BLaER1 (cell line): ENCODE results near the gene CSNK2A1.

Source experiments
- H3K27ac ChIP-seq: shearing (Covaris generic); formaldehyde crosslinking; 2 replicates; pipeline ENCODE4 v1.8.1; 2022
- H3K27me3 ChIP-seq: shearing (Covaris generic); formaldehyde crosslinking; 2 replicates; pipeline ENCODE4 v1.8.1; 2022
- H3K36me3 ChIP-seq: shearing (Covaris generic); formaldehyde crosslinking; 2 replicates; pipeline ENCODE4 v1.8.1; 2022
- H3K4me1 ChIP-seq: shearing (Covaris generic); formaldehyde crosslinking; 2 replicates; pipeline ENCODE4 v1.8.1; 2022
- H3K4me2 ChIP-seq: shearing (Covaris generic); formaldehyde crosslinking; 2 replicates; pipeline ENCODE4 v1.8.1; 2022
- H3K4me3 ChIP-seq: shearing (Covaris generic); formaldehyde crosslinking; 2 replicates; pipeline ENCODE4 v1.8.1; 2022
- H3K9ac ChIP-seq: shearing (Covaris generic); formaldehyde crosslinking; 2 replicates; pipeline ENCODE4 v1.8.1; 2022
- H3K9me3 ChIP-seq: shearing (Covaris generic); formaldehyde crosslinking; 2 replicates; pipeline ENCODE4 v1.8.1; 2022
- H4K20me1 ChIP-seq: shearing (Covaris generic); formaldehyde crosslinking; 2 replicates; pipeline ENCODE4 v1.8.1; 2022
- Cebpa-rat ChIP-seq: shearing (Covaris generic); IDR thresholded peaks from 2 replicates; pipeline ENCODE4 v1.8.1; 2022

The CSNK2A1 gene

GRCh38 chr20:564192-564591, 20.6 kb upstream of the CSNK2A1 start:
- no peak overlapping the region for H3K27ac ChIP-seq
- no peaks in the 10 kb centered on the region for H3K9me3 ChIP-seq
- no peak overlapping the region for H3K9ac ChIP-seq
- no peaks in the 10 kb centered on the region for H3K36me3 ChIP-seq
- no peak overlapping the region for H3K4me3 ChIP-seq
- H3K4me2 ChIP-seq: no peak overlapping the region
- TF ChIP-seq Cebpa-rat: no peak
- peaks cover 19% of the 10 kb centered on the region for H3K4me1 ChIP-seq
- no peaks in the 10 kb centered on the region for H4K20me1 ChIP-seq
- no peaks in the 10 kb centered on the region for H3K27me3 ChIP-seq

DNA sequence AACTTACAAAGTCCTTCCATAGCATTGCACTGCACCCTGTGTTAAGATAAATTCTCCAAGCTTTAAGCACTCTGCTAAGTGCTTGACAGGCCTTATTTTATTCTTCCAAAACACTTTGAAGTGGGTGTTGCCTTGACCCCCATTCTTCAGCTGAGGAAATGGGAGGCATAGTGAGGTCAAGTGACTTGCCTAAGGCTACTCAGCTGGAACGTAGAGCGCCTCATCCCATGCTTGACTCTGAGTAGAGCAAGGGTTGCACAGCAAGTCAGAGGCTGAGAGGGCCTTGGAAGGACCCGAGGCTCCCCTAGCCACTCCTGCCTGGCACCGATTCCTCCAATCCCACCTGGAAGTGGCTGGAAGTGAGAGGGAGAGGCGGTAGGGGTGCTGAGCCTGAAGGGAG, 19.6 kb upstream of the CSNK2A1 start:
- Histone ChIP-seq H3K4me3 (no peak overlapping the region), H3K4me2 (no peak overlapping the region), H3K36me3 (no peaks in the 10 kb centered on the region), H4K20me1 (no peaks in the 10 kb centered on the region), H3K27me3 (no peaks in the 10 kb centered on the region), H3K9me3 (no peaks in the 10 kb centered on the region), H3K4me1 (peaks cover 13% of the 10 kb centered on the region), H3K27ac (no peak overlapping the region), H3K9ac (no peak overlapping the region)
- no peak for TF ChIP-seq Cebpa-rat

DNA sequence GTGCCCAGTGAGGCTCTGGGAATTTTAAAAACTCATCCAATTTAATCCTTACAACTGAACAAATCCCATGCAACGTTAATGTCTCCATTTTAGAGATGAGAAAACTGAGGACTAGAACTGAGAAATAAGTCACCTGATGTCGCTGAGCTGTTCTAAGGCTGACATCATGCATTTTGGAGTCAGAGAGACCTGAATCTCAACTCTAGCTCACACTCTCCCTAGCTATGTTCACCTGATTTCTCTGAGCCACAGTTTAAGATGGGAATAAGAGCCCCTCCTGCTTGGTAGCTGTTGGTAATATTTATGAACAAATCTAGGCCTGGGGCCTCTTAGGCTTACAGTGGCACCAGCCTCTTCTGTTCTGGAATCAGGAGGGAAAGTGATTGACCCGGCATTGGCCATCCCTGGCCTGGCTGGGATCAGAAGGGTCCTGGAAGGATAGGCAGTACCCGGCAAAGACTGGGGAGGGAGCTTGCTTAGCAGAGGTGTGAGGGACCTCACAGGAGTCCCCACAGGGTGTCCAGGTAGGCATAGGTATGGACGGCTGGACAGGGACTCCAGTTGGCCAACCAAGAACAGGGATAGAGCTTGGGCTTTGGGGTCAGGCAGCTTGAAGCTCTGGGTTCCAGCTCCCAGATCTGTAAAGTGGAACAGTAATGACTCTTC, 18.8 kb upstream of the CSNK2A1 start:
- H3K9ac ChIP-seq: no peak overlapping the region
- H3K27me3 ChIP-seq: no peaks in the 10 kb centered on the region
- no peak for TF ChIP-seq Cebpa-rat
- H4K20me1 ChIP-seq: no peaks in the 10 kb centered on the region
- no peaks in the 10 kb centered on the region for H3K9me3 ChIP-seq
- H3K4me3 ChIP-seq: no peak overlapping the region
- no peak overlapping the region for H3K4me2 ChIP-seq
- H3K36me3 ChIP-seq: no peaks in the 10 kb centered on the region
- peaks cover 5% of the 10 kb centered on the region for H3K4me1 ChIP-seq
- H3K27ac ChIP-seq: no peak overlapping the region

GRCh38 chr20:561437-562231, 18.0 kb upstream of the CSNK2A1 start:
- TF ChIP-seq Cebpa-rat: no peak
- Histone ChIP-seq H3K4me3 (no peak overlapping the region), H3K4me1 (peaks cover 5% of the 10 kb centered on the region; the same call in 1 of the 2 replicates), H3K9me3 (no peaks in the 10 kb centered on the region), H3K36me3 (no peaks in the 10 kb centered on the region), H4K20me1 (no peaks in the 10 kb centered on the region), H3K27me3 (no peaks in the 10 kb centered on the region), H3K27ac (no peak overlapping the region), H3K9ac (no peak overlapping the region), H3K4me2 (no peak overlapping the region)

DNA sequence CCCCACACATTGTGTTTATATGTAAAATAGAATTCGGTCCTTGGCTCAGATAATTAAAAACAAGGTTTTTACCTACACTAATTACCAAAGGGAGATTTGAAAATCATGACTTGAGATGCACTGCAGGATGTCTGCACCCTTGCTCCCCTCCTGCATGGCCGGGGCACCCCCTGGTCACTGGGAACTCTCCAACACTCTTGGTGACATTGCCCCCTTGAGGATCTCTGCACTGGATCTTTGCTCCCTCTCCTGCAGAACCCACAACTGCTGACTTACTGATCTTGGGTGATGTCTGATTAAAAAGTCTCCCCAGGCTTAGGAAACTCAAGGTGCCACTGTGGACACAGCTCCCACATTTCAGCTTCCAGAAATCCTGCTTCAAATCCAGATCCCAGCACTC, 17.1 kb upstream of the CSNK2A1 start:
- Histone ChIP-seq H3K36me3 (no peaks in the 10 kb centered on the region), H3K27me3 (no peaks in the 10 kb centered on the region), H3K4me1 (peaks cover 5% of the 10 kb centered on the region; the same call in 1 of the 2 replicates), H3K9me3 (no peaks in the 10 kb centered on the region), H4K20me1 (no peaks in the 10 kb centered on the region), H3K4me3 (no peak overlapping the region), H3K4me2 (no peak overlapping the region), H3K27ac (no peak overlapping the region), H3K9ac (no peak overlapping the region)
- no peak for TF ChIP-seq Cebpa-rat

DNA sequence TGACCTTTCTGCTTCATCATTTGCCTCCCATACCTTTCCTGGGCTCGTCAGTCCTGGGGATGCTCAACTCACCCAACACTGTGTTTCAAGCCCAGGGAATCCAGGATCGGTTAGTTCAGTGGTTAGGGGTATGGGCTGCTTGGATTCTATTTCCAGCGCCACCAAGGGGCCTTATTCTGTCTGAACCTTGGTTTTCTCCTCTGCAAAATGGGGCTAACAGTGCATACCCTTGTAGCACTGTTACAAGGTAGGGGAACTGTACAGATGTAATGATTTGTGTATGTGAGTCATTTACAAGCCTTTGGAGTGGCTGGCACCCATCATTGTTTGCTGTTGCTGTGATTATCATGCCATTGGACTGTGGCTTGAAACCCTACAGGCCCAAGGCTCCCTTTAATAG, 14.5 kb upstream of the CSNK2A1 start:
- no peaks in the 10 kb centered on the region for H3K9me3 ChIP-seq
- no peaks in the 10 kb centered on the region for H3K27me3 ChIP-seq
- TF ChIP-seq Cebpa-rat: no peak
- no peak overlapping the region for H3K9ac ChIP-seq
- H3K4me3 ChIP-seq: no peak overlapping the region
- no peak overlapping the region for H3K4me2 ChIP-seq
- H3K27ac ChIP-seq: no peak overlapping the region
- peaks cover 3% of the 10 kb centered on the region; the same call in 1 of the 2 replicates for H3K4me1 ChIP-seq
- H4K20me1 ChIP-seq: no peaks in the 10 kb centered on the region
- H3K36me3 ChIP-seq: no peaks in the 10 kb centered on the region

DNA sequence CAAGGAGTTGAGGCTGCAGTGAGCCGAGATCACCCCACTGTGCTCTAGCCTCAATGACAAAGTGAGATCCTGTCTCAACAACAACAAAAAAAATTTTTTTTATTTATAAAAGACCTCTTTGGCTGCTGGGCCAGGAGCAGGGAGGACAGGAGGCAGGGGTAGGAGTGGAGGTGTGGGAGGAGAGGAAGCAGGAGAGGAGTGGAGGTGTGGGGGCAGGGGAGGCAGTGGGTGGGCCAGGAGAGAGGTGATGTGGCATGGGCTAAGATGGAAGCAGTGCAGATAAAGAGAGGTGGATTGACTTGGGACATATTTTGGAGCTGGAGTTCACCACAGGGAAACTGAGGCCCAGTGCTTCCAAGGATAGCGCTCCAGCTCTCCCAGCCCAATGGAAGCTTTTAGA, 13.4 kb upstream of the CSNK2A1 start:
- Histone ChIP-seq H3K4me2 (no peak overlapping the region), H3K4me3 (no peak overlapping the region), H3K27me3 (no peaks in the 10 kb centered on the region), H3K9ac (no peak overlapping the region), H3K9me3 (no peaks in the 10 kb centered on the region), H3K36me3 (no peaks in the 10 kb centered on the region), H4K20me1 (no peaks in the 10 kb centered on the region), H3K27ac (no peak overlapping the region), H3K4me1 (no peaks in the 10 kb centered on the region)
- TF ChIP-seq Cebpa-rat: no peak

DNA sequence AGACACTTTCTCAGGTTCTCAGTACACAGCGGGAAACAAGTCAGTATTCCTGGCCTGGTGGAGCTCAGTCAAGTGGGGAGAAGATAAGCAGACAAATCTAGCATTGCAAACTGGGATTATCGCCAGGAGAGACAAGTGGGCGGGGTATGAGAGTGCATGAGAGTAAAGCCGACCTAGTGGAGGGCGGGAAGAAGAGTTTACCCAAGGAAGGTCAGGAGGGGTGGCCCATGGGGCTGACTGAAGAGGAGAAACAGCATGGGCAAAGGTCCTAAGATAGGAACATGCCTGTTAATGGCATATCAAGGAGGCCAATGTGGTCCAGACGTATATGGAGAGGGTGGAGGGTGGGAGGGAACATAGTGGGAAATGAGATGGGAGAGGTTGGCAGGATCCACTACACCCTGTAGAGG, 12.4 kb upstream of the CSNK2A1 start:
- no peaks in the 10 kb centered on the region for H3K9me3 ChIP-seq
- H3K36me3 ChIP-seq: no peaks in the 10 kb centered on the region
- no peaks in the 10 kb centered on the region for H3K27me3 ChIP-seq
- H3K9ac ChIP-seq: no peak overlapping the region
- no peak overlapping the region for H3K27ac ChIP-seq
- no peaks in the 10 kb centered on the region for H3K4me1 ChIP-seq
- no peak for TF ChIP-seq Cebpa-rat
- H4K20me1 ChIP-seq: no peaks in the 10 kb centered on the region
- no peak overlapping the region for H3K4me3 ChIP-seq
- H3K4me2 ChIP-seq: no peak overlapping the region

GRCh38 chr20:550611-551010, 7.0 kb upstream of the CSNK2A1 start:
- no peak overlapping the region for H3K9ac ChIP-seq
- H3K4me2 ChIP-seq: no peak overlapping the region
- TF ChIP-seq Cebpa-rat: no peak
- no peaks in the 10 kb centered on the region for H3K36me3 ChIP-seq
- no peaks in the 10 kb centered on the region for H3K27me3 ChIP-seq
- no peaks in the 10 kb centered on the region for H3K4me1 ChIP-seq
- no peaks in the 10 kb centered on the region for H3K9me3 ChIP-seq
- no peak overlapping the region for H3K27ac ChIP-seq
- H3K4me3 ChIP-seq: no peak overlapping the region
- no peaks in the 10 kb centered on the region for H4K20me1 ChIP-seq

GRCh38 chr20:549722-550496, 6.3 kb upstream of the CSNK2A1 start:
- H3K36me3 ChIP-seq: no peaks in the 10 kb centered on the region
- H3K4me3 ChIP-seq: no peak overlapping the region
- H3K9me3 ChIP-seq: no peaks in the 10 kb centered on the region
- H3K4me1 ChIP-seq: no peaks in the 10 kb centered on the region
- H3K27ac ChIP-seq: no peak overlapping the region
- H3K27me3 ChIP-seq: no peaks in the 10 kb centered on the region
- H3K4me2 ChIP-seq: no peak overlapping the region
- no peak for TF ChIP-seq Cebpa-rat
- H3K9ac ChIP-seq: no peak overlapping the region
- H4K20me1 ChIP-seq: no peaks in the 10 kb centered on the region
